Measurements from ENCODE around the gene OR2F2.

OR2F2 gene

GRCh38 chr7:143954135-143954534, 19.1 kb downstream of the OR2F2 start:
- no peak overlapping the region for H3K4me3 ChIP-seq (ENCODE audit: low read depth, low read length)
- in situ Hi-C loops (cut with HindIII; ENCODE audit: low sequenced_read_pairs): no loop called here
- DNase-seq (ENCODE audit: low read depth): no peak
- no peak for TF ChIP-seq CTCF (IDR thresholded peaks at IDR 0.05; ENCODE audit: low read depth, low read length, missing control alignments)

GRCh38 chr7:143954544-143954943, 19.5 kb downstream of the OR2F2 start, which contains the start of gene OR2F1:
Gene OR2F1 (plus strand): TSS chr7:143954844. CDS start chr7:143959971, 5,127 bp downstream.
- in situ Hi-C loops (cut with HindIII; ENCODE audit: low sequenced_read_pairs): no loop called here
- DNase-seq (ENCODE audit: low read depth): no peak
- TF ChIP-seq CTCF (IDR thresholded peaks at IDR 0.05; ENCODE audit: low read depth, low read length, missing control alignments): no peak
- no peak within 1 kb of the TSS for H3K4me3 ChIP-seq (ENCODE audit: low read depth, low read length)

- in situ Hi-C loops (cut with HindIII; ENCODE audit: low sequenced_read_pairs): no loop called here
- no peak overlapping the region for H3K4me3 ChIP-seq (ENCODE audit: low read depth, low read length)
- no peak for TF ChIP-seq CTCF (IDR thresholded peaks at IDR 0.05; ENCODE audit: low read depth, low read length, missing control alignments)
- DNase-seq (ENCODE audit: low read depth): no peak
Observed at GRCh38 chr7:143958781-143959180, 23.7 kb downstream of the OR2F2 start.

GRCh38 chr7:143960813-143961610, 26.0 kb downstream of the OR2F2 start:
- no peak for DNase-seq (ENCODE audit: low read depth)
- in situ Hi-C loops (cut with HindIII; ENCODE audit: low sequenced_read_pairs): no loop called here
- H3K4me3 ChIP-seq (ENCODE audit: low read depth, low read length): no peak overlapping the region
- TF ChIP-seq CTCF (IDR thresholded peaks at IDR 0.05; ENCODE audit: low read depth, low read length, missing control alignments): no peak

- TF ChIP-seq CTCF (IDR thresholded peaks at IDR 0.05; ENCODE audit: low read depth, low read length, missing control alignments): no peak
- H3K4me3 ChIP-seq (ENCODE audit: low read depth, low read length): no peak overlapping the region
- no peak for DNase-seq (ENCODE audit: low read depth)
- in situ Hi-C loops (cut with HindIII; ENCODE audit: low sequenced_read_pairs): no loop called here
Observed at GRCh38 chr7:143965280-143965679, 30.2 kb downstream of the OR2F2 start.

GRCh38 chr7:143967398-143967797, 32.4 kb downstream of the OR2F2 start:
- no peak for DNase-seq (ENCODE audit: low read depth)
- H3K4me3 ChIP-seq (ENCODE audit: low read depth, low read length): no peak overlapping the region
- in situ Hi-C loops (cut with HindIII; ENCODE audit: low sequenced_read_pairs): no loop called here
- TF ChIP-seq CTCF (IDR thresholded peaks at IDR 0.05; ENCODE audit: low read depth, low read length, missing control alignments): no peak
